GM21515 (cell line): ENCODE measurements around the gene ELMO3.

Experiments
- ATAC-seq: cut with Tn5 transposase; IDR thresholded peaks from one replicate; pipeline ENCODE4 v1.9.1; 2021; ENCODE audit not compliant: unreplicated experiment

Gene ELMO3

GRCh38 chr16:67179421-67180080 is 19.4 kb upstream of the ELMO3 start:
- no peak for ATAC-seq

DNA sequence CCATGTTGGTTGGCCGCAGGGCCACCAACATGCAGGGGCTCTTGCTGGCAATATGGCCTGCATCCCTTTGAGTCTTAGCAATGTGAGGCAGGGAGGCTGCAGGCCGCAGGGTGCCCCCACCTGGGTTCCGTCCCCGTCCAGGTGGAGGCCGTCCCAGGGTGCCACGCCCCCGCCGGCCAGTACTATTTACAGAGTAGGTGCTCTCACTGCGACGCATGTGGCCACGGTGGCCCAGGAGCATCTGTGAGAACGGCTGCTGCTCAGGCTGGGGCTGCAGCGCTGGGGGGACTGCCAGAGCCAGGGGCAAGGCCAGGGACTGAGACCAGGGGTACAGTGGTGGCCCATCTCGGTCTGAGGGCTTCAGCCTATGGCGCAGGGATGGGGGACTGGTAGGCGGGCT is 18.8 kb upstream of the ELMO3 start:
- ATAC-seq: no peak

DNA sequence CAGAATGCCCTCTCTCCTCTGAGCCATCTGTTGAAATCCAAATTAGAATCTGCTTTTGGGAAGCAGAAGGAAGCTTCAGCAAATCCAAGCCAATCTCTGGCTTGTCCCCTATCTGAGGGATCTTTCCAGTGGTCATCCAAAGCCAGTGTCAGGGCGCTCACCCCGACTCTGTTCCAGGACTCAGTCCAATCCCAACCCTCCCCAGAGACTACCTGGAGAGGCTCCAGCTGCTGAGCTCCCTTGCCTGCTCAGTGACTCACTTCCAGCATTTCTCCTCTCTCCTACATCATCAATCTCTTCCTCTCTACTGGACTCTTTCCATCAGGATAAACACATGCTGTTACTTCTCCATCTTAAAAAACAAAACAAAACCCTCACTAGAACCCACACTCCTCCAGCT is 17.6 kb upstream of the ELMO3 start:
- ATAC-seq: no peak

DNA sequence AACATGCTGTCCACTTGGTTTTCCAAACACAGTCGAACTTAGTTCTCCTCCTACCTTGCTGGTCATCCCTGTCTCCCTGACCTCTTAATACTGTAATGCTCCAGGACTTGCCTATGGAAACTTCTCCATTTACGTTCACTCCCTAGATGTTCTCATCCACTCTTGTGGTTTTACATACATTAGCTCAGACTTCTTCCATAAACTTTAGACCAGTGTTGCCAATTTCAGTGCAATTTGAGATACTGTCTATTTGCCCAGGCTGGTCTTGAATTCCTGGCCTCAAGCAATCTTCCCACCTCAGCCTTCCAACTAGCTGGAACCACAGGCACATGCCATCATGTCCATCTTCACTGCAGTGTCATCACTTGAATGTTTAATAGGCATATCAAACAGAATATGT is 16.6 kb upstream of the ELMO3 start:
- no peak for ATAC-seq

DNA sequence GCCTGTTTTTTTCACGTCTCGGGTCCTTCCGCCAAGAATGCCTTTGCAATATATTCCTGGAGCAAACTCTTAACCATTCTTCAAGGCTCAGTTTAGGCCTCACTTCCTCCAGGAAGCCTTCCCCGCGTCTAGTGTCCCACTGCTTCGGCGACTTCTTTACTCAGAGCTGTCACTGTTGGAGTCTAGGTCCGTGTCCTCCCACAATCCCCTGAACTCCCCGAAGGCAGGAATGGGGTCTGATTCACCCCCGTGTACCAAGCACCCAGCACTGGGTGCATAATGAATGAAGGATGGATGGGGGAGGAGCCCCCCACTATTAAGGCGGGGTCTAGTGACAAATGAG is 15.7 kb upstream of the ELMO3 start:
- ATAC-seq: no peak

DNA sequence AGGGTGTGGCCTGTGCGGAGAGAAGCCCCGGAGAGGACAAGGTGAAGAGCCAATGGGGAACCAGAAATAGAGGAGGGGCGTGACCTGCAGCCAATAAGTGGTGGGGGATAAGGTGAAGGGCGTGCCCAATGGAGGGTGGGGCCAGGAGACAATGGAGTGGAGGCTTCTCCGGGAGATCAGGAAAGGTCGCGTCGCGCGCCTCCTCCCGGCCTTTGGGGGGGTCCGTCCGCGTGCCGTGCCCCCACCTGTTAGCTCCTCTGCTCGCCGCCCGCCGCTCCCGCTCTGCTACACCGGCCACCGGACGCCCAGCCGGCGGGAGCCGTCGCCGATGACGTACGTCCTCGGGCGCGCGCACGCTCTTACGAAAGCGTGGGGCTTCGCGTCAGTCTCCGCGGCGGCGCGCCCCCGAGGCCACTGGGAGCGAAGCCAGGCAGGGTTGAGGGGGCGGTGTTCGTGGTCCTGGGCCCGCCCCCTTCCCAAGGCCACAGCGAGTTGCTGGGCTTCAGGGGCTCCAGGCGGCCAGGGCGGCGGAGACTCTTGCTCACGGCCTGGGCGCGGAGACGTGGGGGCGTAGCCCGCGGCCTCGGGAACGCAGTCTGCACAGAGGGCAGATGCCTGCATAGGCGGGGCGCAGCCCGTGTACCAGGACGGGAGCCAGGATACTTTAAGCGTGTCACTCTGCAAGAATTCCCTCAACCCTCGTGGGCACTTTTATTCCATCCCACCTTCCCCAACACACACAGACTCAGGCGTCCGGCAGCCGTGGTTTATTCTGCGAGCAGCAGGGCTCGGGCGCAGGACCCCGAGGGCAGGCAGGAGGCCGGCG is 15.1 kb upstream of the ELMO3 start, which contains the start of gene MATCAP1:
MATCAP1 (minus strand) TSS at position 337 of the 826 bp plus-strand sequence. CDS start 3,353 bp downstream, outside the sequence.
- ATAC-seq: peak; percentile 91

- ATAC-seq: peak; percentile 12
These were observed 14.4 kb upstream of the ELMO3 start for GRCh38 chr16:67184453-67184994.

DNA sequence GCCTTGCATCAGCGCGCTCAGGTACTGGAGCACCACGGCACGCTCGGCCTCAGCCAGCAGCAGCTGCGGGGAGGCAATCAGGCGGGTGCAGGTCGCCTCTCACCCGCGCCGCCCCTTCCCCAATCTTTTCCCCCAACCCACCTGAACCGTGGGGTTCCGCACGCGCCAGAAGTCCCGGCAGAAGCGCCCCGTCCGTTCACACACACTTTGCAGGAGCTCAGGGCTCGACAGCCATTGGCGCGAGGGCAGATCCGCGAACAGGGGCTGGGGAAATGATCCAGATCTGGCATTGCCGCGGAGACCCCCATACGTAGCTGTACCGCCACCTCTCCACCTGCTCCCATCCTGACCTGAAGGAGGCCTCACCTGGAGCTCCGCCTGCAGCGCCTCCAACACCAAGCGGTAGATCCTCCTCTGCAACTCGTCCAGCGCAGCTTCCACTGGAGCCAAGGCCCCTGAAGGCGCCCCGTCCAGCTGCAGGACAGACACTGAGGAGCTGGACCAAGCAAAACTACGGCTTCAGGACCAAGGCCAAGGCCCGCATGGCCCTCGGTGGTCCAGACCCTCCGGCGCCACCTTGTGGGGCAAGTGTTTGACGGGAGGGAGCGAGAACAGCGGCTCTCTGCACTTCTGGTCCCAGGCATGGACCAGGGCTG is 13.8 kb upstream of the ELMO3 start:
- no peak for ATAC-seq

DNA sequence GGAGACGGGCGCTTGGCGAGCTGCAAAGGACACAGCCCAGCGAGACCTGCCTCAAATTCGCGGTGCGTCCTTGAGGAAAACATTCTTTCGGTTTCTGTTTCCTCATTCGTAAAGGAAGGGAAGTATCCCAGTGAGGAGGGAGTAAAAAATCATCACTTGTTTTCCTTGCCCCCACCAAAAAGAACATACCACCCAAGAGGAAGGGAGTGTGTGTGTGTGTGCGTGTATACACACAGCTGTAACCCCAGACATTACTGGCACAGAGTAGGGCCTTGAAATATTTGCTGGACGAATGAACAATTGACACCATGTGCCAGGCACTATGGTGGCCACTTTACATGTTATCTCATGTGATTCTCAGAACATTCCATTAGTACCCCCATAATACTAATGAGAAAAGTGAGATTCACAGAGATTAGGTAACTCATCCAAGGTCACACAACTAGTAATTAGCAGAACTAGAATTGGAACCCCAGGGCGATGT is 13.2 kb upstream of the ELMO3 start:
- ATAC-seq: no peak

- ATAC-seq: no peak
These were observed 12.4 kb upstream of the ELMO3 start for GRCh38 chr16:67186550-67186950.

GRCh38 chr16:67187175-67187890 is 11.6 kb upstream of the ELMO3 start:
- no peak for ATAC-seq

GRCh38 chr16:67188323-67188722 is 10.6 kb upstream of the ELMO3 start:
- no peak for ATAC-seq

- no peak for ATAC-seq
These were observed 10.1 kb upstream of the ELMO3 start for GRCh38 chr16:67188798-67189197.

- no peak for ATAC-seq
These were observed 8.9 kb upstream of the ELMO3 start, which contains the start of gene EXOC3L1 for GRCh38 chr16:67190041-67190440. TSS of gene EXOC3L1 (minus strand) at chr16:67190136. CDS start at chr16:67189676, 460 bp downstream.

- no peak for ATAC-seq
These were observed 8.2 kb upstream of the ELMO3 start for GRCh38 chr16:67190448-67191399.

GRCh38 chr16:67191411-67191994 is 7.4 kb upstream of the ELMO3 start:
- ATAC-seq: no peak

GRCh38 chr16:67191995-67192681 is 6.8 kb upstream of the ELMO3 start, which contains the start of gene E2F4:
TSS of gene E2F4 (plus strand) at chr16:67192155. CDS start at chr16:67192228, 73 bp downstream.
- peak; percentile 72 for ATAC-seq

GRCh38 chr16:67192781-67193361 is 6.1 kb upstream of the ELMO3 start:
- no peak for ATAC-seq
